Ovary (tissue), 9 donors: ENCODE data around the gene FLNB. TPM values are rescaled to one million over a fixed set of nuclear protein-coding genes. Genes with fewer than 3 reads are reported as not detected.

Experiments
- DNase-seq, 5 donors: peaks; one replicate each; pipeline ENCODE4 v3.0.0-alpha.2; 2019 to 2020
- H3K27ac ChIP-seq, 2 donors: fragments of 200-600 bp; one replicate each; pipeline versions ENCODE4 v1.5.1 to v1.8.0; 2019 to 2022
- H3K27me3 ChIP-seq: fragments of 200-600 bp; one replicate; pipeline ENCODE4 v1.8.0; 2022
- H3K36me3 ChIP-seq: fragments of 200-600 bp; sonication (generic); one replicate; pipeline ENCODE4 v1.5.1; 2019
- H3K4me1 ChIP-seq: one replicate; pipeline ENCODE4 v1.8.1; 2013; ENCODE audit warnings: mild to moderate bottlenecking, moderate library complexity; ENCODE audit not compliant: insufficient read depth
- H3K4me3 ChIP-seq: fragments of 200-600 bp; sonication (generic); one replicate; pipeline ENCODE4 v1.5.1; 2017
- H3K9me3 ChIP-seq, 2 donors: fragments of 200-600 bp in 1 of 2; sonication (generic) in 1 of 2; one replicate each; pipeline versions ENCODE4 v1.5.1 to v1.8.1; 2013 to 2019; ENCODE audit warnings: mild to moderate bottlenecking in 1 of 2, moderate library complexity in 1 of 2
- CTCF ChIP-seq, 3 donors: fragments of 450-650 bp in 2 of 3; fragments of 200-600 bp in 1 of 3; IDR thresholded peaks; one replicate each; pipeline versions ENCODE4 v1.5.1 to v1.8.0; 2016 to 2022; ENCODE audit warnings: antibody characterized with exemption in 3 of 3, mild to moderate bottlenecking in 1 of 3
- EP300 ChIP-seq: sonication (generic); formaldehyde crosslinking; IDR thresholded peaks from one replicate; pipeline ENCODE4 v1.6.1; 2017; ENCODE audit warnings: antibody characterized with exemption
- POLR2A ChIP-seq: fragments of 450-650 bp; IDR thresholded peaks from one replicate; pipeline ENCODE4 v1.6.1; 2017; ENCODE audit warnings: antibody characterized with exemption, mild to moderate bottlenecking, moderate library complexity
- WGBS, 3 donors: extraction: QIAGEN DNeasy Blood & Tissue Kit in 1 of 3; methylation state at CpG; one replicate each; pipeline versions ENCODE4 v1.1.5 to v1.1.7; 2013 to 2017; 5-methylcytosine and 5-hydroxymethylcytosine counted together
- intact Hi-C, 4 donors: fragments of 100-400 bp; cut with DNase I; formaldehyde crosslinking; loops; one replicate each; pipeline versions ENCODE4 v1.11.0 to v1.15.1; 2022 to 2023
- polyA plus RNA-seq, 2 donors: library from polyadenylated mRNA; stranded (reverse); fragments of 200-250 nt in 1 of 2; fragments of 350-450 nt in 1 of 2; fragmentation: Illumina TruSeq in 1 of 2; extraction: RNeasy Lipid Tissue Mini Kit (QIAGEN cat#74804) in 1 of 2; gene quantifications; one replicate each; pipeline ENCODE4 v1.2.3, GENCODE V29; 2013 to 2014
- total RNA-seq, 7 donors: library from RNA; depleted of rRNA in 2 of 7; stranded (reverse); fragments of >200 nt in 2 of 7; fragmentation: NEBNext Ultra II Directional in 3 of 7; extraction: Animal tissue kit (Norgen Biotek cat#: 25700) in 3 of 7; gene quantifications; one replicate each; pipeline versions ENCODE4 v1.1.0 to v1.2.4, GENCODE V29; 2016 to 2023
- donor health status: DM: no; HTN: no; CAD: no; lungs with moderate emphysema.
- donor health status: DM: no; HTN: no; CAD: no.
- donor health status: Bipolar disorder and iron deficiency.
- donor health status: DM: yes; HTN: yes; CAD: no.
- donor health status: DM: no; HTN: no; CAD: no.
- donor health status: DM: yes; HTN: yes; CAD: no.

Gene FLNB
- total and polyA plus RNA-seq, 9 donors = 51.9 to 190 (median 126) TPM

- 55 to 57% (median 56%) methylated on average over 6 of the region's 6 CpGs for WGBS, 3 donors
Measured at GRCh38 chr3:58009749-58010535, 1.7 kb downstream of the FLNB start.

GRCh38 chr3:58010562-58010961, 2.3 kb downstream of the FLNB start:
- WGBS, 3 donors = 50 to 63% (median 57%) methylated on average over 5 of the region's 5 CpGs
- peaks cover 23% of the 10 kb centered on the region for H3K4me1 ChIP-seq

More at GRCh38 chr3:58009749-58010535, 1.7 kb downstream of the FLNB start:
- no peak for TF ChIP-seq POLR2A
- no peak for TF ChIP-seq CTCF (IDR thresholded peaks at IDR 0.05)
- no peak for TF ChIP-seq EP300
- no peak for DNase-seq
- peaks cover 23% of the 10 kb centered on the region for H3K4me1 ChIP-seq
- no peaks in the 10 kb centered on the region for H3K27me3 ChIP-seq
- H3K36me3 ChIP-seq = no peaks in the 10 kb centered on the region
- peak overlapping the region in 1 of 2 donors; percentile 9 for H3K27ac ChIP-seq
- H3K9me3 ChIP-seq = no peaks in the 10 kb centered on the region
- H3K4me3 ChIP-seq = peak overlapping the region; percentile 79
- intact Hi-C loops = loop anchor here (2.0 to 10.0 kb wide), 7 partner anchors 47 to 167 kb away; no protein-coding TSS in a partner anchor

GRCh38 chr3:58011580-58011979, 3.4 kb downstream of the FLNB start:
- intact Hi-C loops = loop anchor here (5.0 to 10.0 kb wide), 5 partner anchors 46 to 166 kb away; no protein-coding TSS in a partner anchor
- Histone ChIP-seq H3K9me3 (no peaks in the 10 kb centered on the region), H3K4me3 (peak overlapping the region; percentile 79), H3K27me3 (no peaks in the 10 kb centered on the region), H3K4me1 (peaks cover 23% of the 10 kb centered on the region), H3K27ac (no peak overlapping the region), H3K36me3 (no peaks in the 10 kb centered on the region)
- no peak for DNase-seq
- TF ChIP-seq EP300 (no peak), POLR2A (no peak), CTCF (IDR thresholded peaks at IDR 0.05) (no peak)
- 79 to 99% (median 99%) methylated on average over 3 of the region's 3 CpGs for WGBS, 3 donors

More at GRCh38 chr3:58010562-58010961, 2.3 kb downstream of the FLNB start:
- intact Hi-C loops = loop anchor here (5.0 to 10.0 kb wide), 5 partner anchors 47 to 167 kb away; no protein-coding TSS in a partner anchor
- H3K27ac ChIP-seq = no peak overlapping the region
- H3K27me3 ChIP-seq = no peaks in the 10 kb centered on the region
- H3K36me3 ChIP-seq = no peaks in the 10 kb centered on the region
- H3K4me3 ChIP-seq = peak overlapping the region; percentile 79
- no peak for TF ChIP-seq POLR2A
- TF ChIP-seq EP300 = no peak
- TF ChIP-seq CTCF (IDR thresholded peaks at IDR 0.05) = no peak
- DNase-seq = no peak
- H3K9me3 ChIP-seq = no peaks in the 10 kb centered on the region

- no peak overlapping the region for H3K27ac ChIP-seq
- peaks cover 23% of the 10 kb centered on the region for H3K4me1 ChIP-seq
- no peaks in the 10 kb centered on the region for H3K9me3 ChIP-seq
- intact Hi-C loops = loop anchor here (5.0 to 10.0 kb wide), 5 partner anchors 45 to 165 kb away; no protein-coding TSS in a partner anchor
- DNase-seq = no peak
- H3K4me3 ChIP-seq = no peak overlapping the region
- TF ChIP-seq CTCF (IDR thresholded peaks at IDR 0.05) (no peak), POLR2A (no peak), EP300 (no peak)
- 87 to 100% (median 88%) methylated on average over 1 of the region's 1 CpG for WGBS, 3 donors
- no peaks in the 10 kb centered on the region for H3K27me3 ChIP-seq
- H3K36me3 ChIP-seq = no peaks in the 10 kb centered on the region
Measured at GRCh38 chr3:58012302-58012701, 4.1 kb downstream of the FLNB start.
